Nephron (organoid): Measurements from ENCODE around the gene NOTCH4.
A peak's percentile ranks its signal among the peaks of the same experiment; 100 is the strongest.
"Not testable (repeated sequence)": the region's sequence is repeated elsewhere in the genome, so short reads cannot be mapped to it uniquely, and the experiment has no call there.

Experiments
- H3K27ac Mint-ChIP-seq, 3 experiments: 2 replicates each; pipeline ENCODE4 v1.8.0; 2020; ENCODE audit warnings: mixed read lengths in 3 of 3, mild to moderate bottlenecking in 2 of 3, moderate library complexity in 1 of 3
- H3K27me3 Mint-ChIP-seq: 2 replicates; pipeline ENCODE4 v1.8.0; 2021; ENCODE audit warnings: low read depth, mild to moderate bottlenecking, moderate library complexity, mixed read lengths
- H3K36me3 Mint-ChIP-seq: 2 replicates; pipeline ENCODE4 v1.8.0; 2020; ENCODE audit warnings: low read depth, mixed read lengths
- H3K4me1 Mint-ChIP-seq: 2 replicates; pipeline ENCODE4 v1.8.0; 2020; ENCODE audit warnings: mixed read lengths
- H3K4me3 Mint-ChIP-seq, 3 experiments: 2 replicates each; pipeline ENCODE4 v1.8.0; 2020; ENCODE audit warnings: mild to moderate bottlenecking in 3 of 3, mixed read lengths in 3 of 3, moderate library complexity in 2 of 3
- H3K9me3 Mint-ChIP-seq: 2 replicates; pipeline ENCODE4 v1.8.0; 2020; ENCODE audit warnings: mixed read lengths
- TF ChIP-seq, protein P1 (sequence below), 3 experiments: fragments of 200-600 bp; sonication (generic); IDR thresholded peaks; one replicate each; pipeline ENCODE4 v1.5.0; 2021; ENCODE audit warnings: antibody characterized with exemption in 3 of 3; ENCODE audit not compliant: unreplicated experiment in 3 of 3

NOTCH4 gene

GRCh38 chr6:32223258-32224235 is at the start of gene NOTCH4:
TSS of gene NOTCH4 (minus strand) at chr6:32224067. CDS start at chr6:32223928, 139 bp downstream.
- Mint-ChIP-seq H3K36me3 (no peaks in the 10 kb centered on the region), H3K4me1 (no peaks in the 10 kb centered on the region), H3K9me3 (no peaks in the 10 kb centered on the region), H3K4me3 (no peak within 1 kb of the TSS), H3K27ac (no peak within 1 kb of the TSS), H3K27me3 (peaks cover 9% of the 10 kb centered on the region)
- TF ChIP-seq, protein P1, sequence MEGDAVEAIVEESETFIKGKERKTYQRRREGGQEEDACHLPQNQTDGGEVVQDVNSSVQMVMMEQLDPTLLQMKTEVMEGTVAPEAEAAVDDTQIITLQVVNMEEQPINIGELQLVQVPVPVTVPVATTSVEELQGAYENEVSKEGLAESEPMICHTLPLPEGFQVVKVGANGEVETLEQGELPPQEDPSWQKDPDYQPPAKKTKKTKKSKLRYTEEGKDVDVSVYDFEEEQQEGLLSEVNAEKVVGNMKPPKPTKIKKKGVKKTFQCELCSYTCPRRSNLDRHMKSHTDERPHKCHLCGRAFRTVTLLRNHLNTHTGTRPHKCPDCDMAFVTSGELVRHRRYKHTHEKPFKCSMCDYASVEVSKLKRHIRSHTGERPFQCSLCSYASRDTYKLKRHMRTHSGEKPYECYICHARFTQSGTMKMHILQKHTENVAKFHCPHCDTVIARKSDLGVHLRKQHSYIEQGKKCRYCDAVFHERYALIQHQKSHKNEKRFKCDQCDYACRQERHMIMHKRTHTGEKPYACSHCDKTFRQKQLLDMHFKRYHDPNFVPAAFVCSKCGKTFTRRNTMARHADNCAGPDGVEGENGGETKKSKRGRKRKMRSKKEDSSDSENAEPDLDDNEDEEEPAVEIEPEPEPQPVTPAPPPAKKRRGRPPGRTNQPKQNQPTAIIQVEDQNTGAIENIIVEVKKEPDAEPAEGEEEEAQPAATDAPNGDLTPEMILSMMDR (IDR thresholded peaks at IDR 0.05; ENCODE audit: unreplicated experiment in 3 of 3): no peak

- Mint-ChIP-seq H3K27me3 (no peaks in the 10 kb centered on the region), H3K4me1 (no peaks in the 10 kb centered on the region), H3K36me3 (peaks cover 42% of the 10 kb centered on the region), H3K27ac (no peak overlapping the region), H3K4me3 (no peak overlapping the region), H3K9me3 (peaks cover 45% of the 10 kb centered on the region)
- TF ChIP-seq, protein P1 (IDR thresholded peaks at IDR 0.05; ENCODE audit: unreplicated experiment in 3 of 3): no peak
Observed at GRCh38 chr6:32271429-32271828, 47.6 kb upstream of the NOTCH4 start.

DNA sequence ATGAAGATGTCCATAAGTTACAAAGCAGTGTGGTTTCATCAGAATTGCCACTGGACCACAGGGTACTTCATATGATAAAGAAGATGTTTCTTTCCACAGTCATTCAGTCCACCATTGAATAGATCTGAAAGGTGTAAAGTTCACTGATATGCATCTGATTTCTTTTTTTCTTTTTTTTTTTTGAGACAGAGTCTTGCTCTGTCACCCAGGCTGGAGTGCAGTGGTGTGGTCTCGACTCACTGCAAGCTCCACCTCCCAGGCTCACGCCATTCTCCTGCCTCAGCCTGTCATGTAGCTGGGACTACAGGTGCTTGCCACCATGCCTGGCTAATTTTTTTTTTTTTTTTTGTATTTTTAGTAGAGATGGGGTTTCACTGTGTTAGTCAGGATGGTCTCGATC is 44.6 kb upstream of the NOTCH4 start:
- H3K27me3 Mint-ChIP-seq, H3K4me1 Mint-ChIP-seq, H3K27ac Mint-ChIP-seq, H3K4me3 Mint-ChIP-seq: not testable (repeated sequence)
- H3K36me3 Mint-ChIP-seq: peaks cover 55% of the 10 kb centered on the region
- H3K9me3 Mint-ChIP-seq: peaks cover 40% of the 10 kb centered on the region

- no peak overlapping the region for H3K27ac Mint-ChIP-seq
- H3K27me3 Mint-ChIP-seq: no peaks in the 10 kb centered on the region
- H3K9me3 Mint-ChIP-seq: peaks cover 34% of the 10 kb centered on the region
- TF ChIP-seq, protein P1 (IDR thresholded peaks at IDR 0.05; ENCODE audit: unreplicated experiment in 3 of 3): no peak
- no peak overlapping the region for H3K4me3 Mint-ChIP-seq
- H3K4me1 Mint-ChIP-seq: no peaks in the 10 kb centered on the region
- H3K36me3 Mint-ChIP-seq: peaks cover 54% of the 10 kb centered on the region
Observed at GRCh38 chr6:32267035-32267434, 43.2 kb upstream of the NOTCH4 start.

GRCh38 chr6:32257262-32257661 is 33.4 kb upstream of the NOTCH4 start:
- Mint-ChIP-seq H3K4me3 (peak overlapping the region; percentile 33 to 68 (median 35)), H3K27ac (peak overlapping the region in 2 of 3 experiments; percentile 44 to 86), H3K9me3 (peaks cover 40% of the 10 kb centered on the region), H3K36me3 (peaks cover 23% of the 10 kb centered on the region)
- H3K27me3 Mint-ChIP-seq, H3K4me1 Mint-ChIP-seq: not testable (repeated sequence)

GRCh38 chr6:32255199-32256153 is 31.6 kb upstream of the NOTCH4 start:
- peaks cover 27% of the 10 kb centered on the region for H3K9me3 Mint-ChIP-seq
- peaks cover 5% of the 10 kb centered on the region for H3K4me1 Mint-ChIP-seq
- H3K27me3 Mint-ChIP-seq: peaks cover 4% of the 10 kb centered on the region
- peak overlapping the region; percentile 99 to 100 (median 99) for H3K27ac Mint-ChIP-seq
- TF ChIP-seq, protein P1 (IDR thresholded peaks at IDR 0.05; ENCODE audit: unreplicated experiment in 3 of 3): peak; percentile 75 to 78 (median 77)
- H3K36me3 Mint-ChIP-seq: peaks cover 20% of the 10 kb centered on the region
- peak overlapping the region; percentile 83 to 87 (median 87) for H3K4me3 Mint-ChIP-seq
